Measurements from ENCODE around the gene GOLGB1.

GOLGB1 gene

GRCh38 chr3:121692010-121692699, 57.4 kb downstream of the GOLGB1 start (continued):
- TF ChIP-seq ZBTB17 (tag by site-specific recombination; IDR thresholded peaks at IDR 0.05), result no peak
- no peak for TF ChIP-seq ZNF280D (tag by site-specific recombination; IDR thresholded peaks at IDR 0.05)
- TF ChIP-seq ZNF202 (tag by site-specific recombination; IDR thresholded peaks at IDR 0.05; ENCODE audit: borderline replicate concordance), result no peak
- TF ChIP-seq ZNF10 (tag by site-specific recombination; IDR thresholded peaks at IDR 0.05), result no peak
- no peak for TF ChIP-seq KLF16 (tag by site-specific recombination; IDR thresholded peaks at IDR 0.05)
- TF ChIP-seq ZNF660 (tag by site-specific recombination; IDR thresholded peaks at IDR 0.05), result no peak
- TF ChIP-seq ZNF792 (tag by site-specific recombination; IDR thresholded peaks at IDR 0.05), result no peak
- TF ChIP-seq BCL11B (tag by site-specific recombination; IDR thresholded peaks at IDR 0.05; ENCODE audit: low read depth), result no peak
- TF ChIP-seq ZNF426 (tag by site-specific recombination; IDR thresholded peaks at IDR 0.05), result no peak
- no peak for TF ChIP-seq ZBTB11 (tag by site-specific recombination; conservative IDR thresholded peaks at IDR 0.05; ENCODE audit: low read depth)
- no peak for TF ChIP-seq ZNF19 (tag by site-specific recombination; IDR thresholded peaks at IDR 0.05; ENCODE audit: low read depth)
- no peak for TF ChIP-seq PBX3 (CRISPR knock-in tag; IDR thresholded peaks at IDR 0.05)

- no peaks in the 10 kb centered on the region for H3K4me1 ChIP-seq (ENCODE audit: control insufficient read depth, insufficient read depth, low read length)
- ChIA-PET CTCF (interaction anchor here (0.8 kb wide), 1 partner anchor 8 kb away, joined by 3 read pairs; no protein-coding TSS in a partner anchor), POLR2A (interaction anchor here (1.5 kb wide), 2 partner anchors 13 to 59 kb away, joined by 3 read pairs; partner anchors contain the start of gene GOLGB1)
- no peak overlapping the region for H3K4me3 ChIP-seq (ENCODE audit: low read depth, low read length)
- H3K27ac ChIP-seq (ENCODE audit: extremely low read depth, low read depth, low read length), result no peak overlapping the region
- H3K36me3 ChIP-seq (ENCODE audit: control insufficient read depth in 2 of 2, insufficient read depth in 1 of 2, low read length in 2 of 2), result peaks cover 14 to 63% of the 10 kb centered on the region in 2 experiments; a peak in 2 of 3 replicates
- no peaks in the 10 kb centered on the region for H3K9me3 ChIP-seq (ENCODE audit: control insufficient read depth, insufficient read depth, low read depth, low read length)
- TF ChIP-seq ZNF777 (tag by site-specific recombination; IDR thresholded peaks at IDR 0.05; ENCODE audit: borderline replicate concordance) (no peak), PRDM10 (tag by site-specific recombination; IDR thresholded peaks at IDR 0.05) (no peak), ZNF26 (tag by site-specific recombination; IDR thresholded peaks at IDR 0.05) (no peak), ZNF626 (tag by site-specific recombination; IDR thresholded peaks at IDR 0.05) (no peak), ZNF335 (tag by site-specific recombination; conservative IDR thresholded peaks at IDR 0.05) (no peak), ZNF148 (tag by site-specific recombination; IDR thresholded peaks at IDR 0.05; ENCODE audit: borderline replicate concordance) (no peak), ZNF221 (tag by site-specific recombination; IDR thresholded peaks at IDR 0.05; ENCODE audit: borderline replicate concordance) (no peak)
Measured at GRCh38 chr3:121690777-121691405, 58.6 kb downstream of the GOLGB1 start.

Measured in HEK293 (cell line).